GDM1 (cell line): Measurements from ENCODE around the gene CCNDBP1.
"Not testable (repeated sequence)": the region's sequence is repeated elsewhere in the genome, so short reads cannot be mapped to it uniquely, and the experiment has no call there.

Source experiments
- DNase-seq: peaks from one replicate; lab custom pipeline; 2025; lab: John Stamatoyannopoulos, UW

Gene CCNDBP1

DNA sequence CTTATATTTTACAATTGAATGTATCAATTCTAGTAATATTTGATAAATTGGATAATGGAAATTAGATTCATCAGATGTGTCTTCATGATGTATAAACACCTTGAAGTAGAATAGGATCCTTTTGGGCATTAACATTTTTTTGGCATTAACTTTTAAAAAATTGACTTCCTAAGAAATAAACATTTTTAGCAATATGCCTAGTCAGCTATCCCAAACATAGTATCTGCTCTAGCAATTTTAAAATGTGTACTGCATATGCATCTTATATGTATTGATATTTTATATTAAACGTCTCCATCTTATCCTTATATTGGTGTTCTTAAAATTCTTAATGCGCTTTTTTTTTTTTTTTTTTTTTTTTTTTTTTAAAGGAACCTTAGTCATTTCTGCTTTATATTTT, 8.5 kb downstream of the CCNDBP1 start:
- DNase-seq: no peak

DNA sequence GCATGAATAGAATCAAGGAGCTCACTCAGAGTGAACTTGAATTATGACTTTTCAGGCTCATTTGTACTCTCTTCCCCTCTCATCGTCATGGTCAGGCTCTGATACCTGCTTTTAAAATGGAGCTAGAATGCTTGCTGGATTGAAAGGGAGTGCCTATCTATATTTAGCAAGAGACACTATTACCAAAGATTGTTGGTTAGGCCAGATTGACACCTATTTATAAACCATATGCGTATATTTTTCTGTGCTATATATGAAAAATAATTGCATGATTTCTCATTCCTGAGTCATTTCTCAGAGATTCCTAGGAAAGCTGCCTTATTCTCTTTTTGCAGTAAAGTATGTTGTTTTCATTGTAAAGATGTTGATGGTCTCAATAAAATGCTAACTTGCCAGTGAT, 9.6 kb downstream of the CCNDBP1 start:
- DNase-seq: no peak

DNA sequence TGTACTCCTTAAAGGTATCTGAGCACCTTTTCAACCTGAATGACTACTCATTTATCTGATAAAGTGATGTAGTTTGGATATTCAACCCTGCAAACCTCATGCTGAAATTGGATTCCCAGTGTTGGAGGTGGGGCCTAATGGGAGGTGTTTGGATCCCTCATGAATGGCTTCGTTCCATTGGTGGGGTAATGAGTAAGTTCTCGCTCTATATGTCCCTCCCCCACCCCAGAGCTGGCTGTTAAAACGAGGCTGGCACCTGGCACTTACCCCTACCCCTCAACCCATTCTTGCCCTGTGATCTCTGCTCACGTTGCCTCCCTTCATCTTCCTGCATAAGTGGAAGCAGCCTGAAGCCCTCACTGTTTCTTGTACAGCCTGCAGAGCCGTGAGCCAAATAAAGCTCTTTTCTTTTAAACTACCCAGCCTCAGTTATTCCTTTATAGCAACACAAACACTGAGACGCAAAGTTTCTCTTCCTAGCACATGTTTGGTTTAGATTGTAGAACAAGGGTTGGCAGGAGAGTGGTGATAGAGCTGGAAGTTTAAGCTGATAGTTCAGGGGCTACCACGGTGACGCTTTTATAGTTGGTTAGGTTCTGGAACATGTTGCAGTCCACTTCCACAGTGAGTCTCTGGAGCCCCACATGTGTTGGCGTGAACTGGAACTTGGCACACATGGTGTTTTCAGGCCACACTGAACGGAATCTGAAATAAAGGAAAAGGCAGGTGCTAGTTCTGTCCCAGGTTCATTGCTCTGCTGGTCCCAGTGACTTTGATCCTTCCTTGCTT, 11.8 kb downstream of the CCNDBP1 start:
- DNase-seq: no peak

DNA sequence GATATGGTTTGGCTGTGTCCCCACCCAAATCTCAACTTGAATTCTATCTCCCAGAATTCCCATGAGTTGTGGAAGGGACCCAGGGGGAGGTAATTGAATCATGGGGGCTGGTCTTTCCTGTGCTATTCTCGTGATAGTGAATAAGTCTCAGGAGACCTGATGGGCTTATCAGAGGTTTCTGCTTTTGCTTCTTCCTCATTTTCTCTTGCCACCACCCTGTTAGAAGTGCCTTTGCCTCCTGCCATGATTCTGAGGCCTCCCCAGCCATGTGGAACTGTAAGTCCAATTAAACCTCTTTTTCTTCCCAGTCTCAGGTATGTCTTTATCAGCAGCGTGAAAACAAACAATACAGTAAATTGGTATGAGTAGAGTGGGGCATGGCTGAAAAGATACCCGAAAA, 12.6 kb downstream of the CCNDBP1 start:
- DNase-seq: not testable (repeated sequence)

DNA sequence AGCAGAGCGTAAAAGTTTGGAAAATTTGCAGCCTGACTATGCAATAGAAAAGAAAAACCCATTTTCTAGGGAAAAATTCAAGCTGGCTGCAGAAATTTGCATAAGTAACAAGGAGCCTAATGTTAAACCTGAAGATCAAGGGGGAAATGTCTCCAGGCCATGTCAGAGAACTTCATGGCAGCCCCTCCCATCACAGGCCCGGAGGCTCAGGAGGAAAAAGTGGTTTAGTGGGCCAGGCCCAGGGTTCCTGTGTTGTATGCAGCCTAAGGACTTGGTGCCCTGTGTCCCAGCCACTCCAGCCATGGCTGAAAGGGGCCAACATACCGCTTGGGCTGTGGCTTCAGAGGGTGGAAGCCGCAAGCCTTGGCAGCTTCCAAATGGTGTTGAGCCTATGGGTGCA, 13.4 kb downstream of the CCNDBP1 start:
- DNase-seq: not testable (repeated sequence)

DNA sequence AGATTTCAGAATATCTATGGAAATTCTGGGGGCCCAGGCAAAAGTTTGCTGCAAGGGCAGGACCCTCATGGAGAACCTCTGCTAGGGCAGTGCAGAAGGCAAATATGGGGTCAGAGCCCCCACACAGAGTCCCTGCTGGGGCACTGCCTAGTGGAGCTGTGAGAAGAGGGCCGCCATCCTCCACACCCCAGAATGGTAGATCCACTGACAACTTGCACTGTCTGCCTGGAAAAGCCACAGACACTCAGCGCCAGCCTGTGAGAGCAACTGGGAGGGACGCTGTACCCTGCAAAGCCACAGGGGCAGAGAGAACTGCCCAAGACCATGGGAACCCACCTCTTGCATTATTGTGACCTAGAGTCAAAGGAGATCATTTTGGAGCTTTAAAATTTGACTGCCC, 13.8 kb downstream of the CCNDBP1 start:
- DNase-seq: no peak

DNA sequence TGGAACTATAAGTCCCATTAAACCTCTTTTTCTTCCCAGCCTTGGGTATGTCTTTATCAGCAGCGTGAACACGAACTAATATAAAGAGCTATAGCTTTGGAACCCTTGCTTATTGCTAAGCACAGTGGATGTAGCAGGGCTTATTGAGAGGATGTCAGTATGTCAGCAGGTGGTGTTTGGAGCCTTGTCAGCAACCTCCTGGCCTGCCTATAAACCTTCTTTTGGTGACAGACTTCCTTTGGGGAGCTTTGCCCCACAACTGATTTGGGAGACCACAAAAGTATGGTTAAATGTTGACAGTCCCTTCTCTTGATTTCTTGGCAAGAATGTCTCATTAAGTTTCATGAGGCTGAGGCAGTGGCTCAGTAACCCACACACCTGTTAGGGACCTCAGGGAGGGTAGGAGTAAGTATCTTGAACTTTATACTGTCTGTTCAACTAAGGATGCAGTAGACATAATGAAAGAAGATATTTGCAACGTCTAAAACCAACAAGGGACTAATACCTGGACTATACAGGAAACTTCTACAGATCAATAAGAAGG, 14.8 kb downstream of the CCNDBP1 start:
- DNase-seq: no peak

DNA sequence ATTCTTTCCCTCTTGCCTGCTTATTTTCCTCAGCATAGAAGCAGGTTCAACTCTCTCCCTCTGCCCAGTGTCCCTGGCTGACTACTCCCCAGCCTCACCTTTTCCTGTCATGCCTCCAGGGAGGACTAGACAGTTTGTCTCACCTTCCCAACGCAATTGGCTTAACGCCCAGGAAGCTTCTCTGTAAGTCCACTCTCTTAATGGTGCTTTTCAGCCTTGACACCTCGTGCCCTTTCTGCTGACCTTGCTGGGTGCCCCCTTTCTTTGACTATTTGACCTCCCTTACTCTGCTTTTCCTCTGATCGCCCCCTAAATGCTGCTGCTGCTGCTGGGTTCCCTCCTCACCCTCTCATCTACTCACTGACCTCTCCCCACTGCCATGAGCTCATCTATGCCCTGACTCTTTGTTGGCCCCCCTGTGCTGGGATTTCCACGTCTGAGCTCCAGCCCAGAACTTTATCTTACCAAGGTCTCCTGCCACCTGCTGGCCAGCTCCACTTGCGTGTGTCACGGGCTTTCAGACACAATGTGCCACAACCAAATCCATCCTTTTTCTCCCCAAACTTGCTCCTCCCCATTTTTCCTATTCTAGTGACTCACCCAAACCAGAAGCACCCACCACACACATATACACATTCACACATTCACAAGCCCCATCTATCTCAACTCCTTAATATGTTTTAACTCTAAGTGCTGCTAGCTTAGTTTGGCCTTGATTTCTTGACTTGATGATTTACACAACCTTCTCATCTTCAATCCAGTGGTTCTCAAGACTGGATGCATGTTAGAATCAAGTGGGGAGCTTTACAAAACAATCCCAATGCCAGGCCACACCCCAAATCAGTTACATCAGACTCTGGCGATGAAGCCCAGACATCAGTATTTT, 19.1 kb downstream of the CCNDBP1 start:
- DNase-seq: no peak

DNA sequence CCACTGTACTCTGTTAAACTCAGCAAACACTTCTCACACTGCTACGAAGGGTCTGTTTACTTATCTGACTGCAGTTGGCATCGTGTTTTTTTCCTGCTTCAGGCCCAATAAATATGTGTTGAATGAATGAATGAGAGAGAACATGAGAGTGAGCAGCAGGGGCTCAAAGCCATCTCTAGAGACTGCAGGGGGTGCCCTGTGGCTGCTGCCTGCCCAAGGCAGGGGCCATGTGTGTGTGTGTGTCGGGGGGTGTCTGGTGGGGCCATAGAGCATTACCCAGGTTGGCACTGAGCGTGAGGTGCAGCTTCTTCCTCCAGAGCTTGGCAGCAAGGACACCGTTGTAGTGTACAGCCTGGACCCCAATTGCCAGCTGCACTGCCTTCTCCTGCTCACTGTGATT, 20.9 kb downstream of the CCNDBP1 start:
- DNase-seq: no peak

DNA sequence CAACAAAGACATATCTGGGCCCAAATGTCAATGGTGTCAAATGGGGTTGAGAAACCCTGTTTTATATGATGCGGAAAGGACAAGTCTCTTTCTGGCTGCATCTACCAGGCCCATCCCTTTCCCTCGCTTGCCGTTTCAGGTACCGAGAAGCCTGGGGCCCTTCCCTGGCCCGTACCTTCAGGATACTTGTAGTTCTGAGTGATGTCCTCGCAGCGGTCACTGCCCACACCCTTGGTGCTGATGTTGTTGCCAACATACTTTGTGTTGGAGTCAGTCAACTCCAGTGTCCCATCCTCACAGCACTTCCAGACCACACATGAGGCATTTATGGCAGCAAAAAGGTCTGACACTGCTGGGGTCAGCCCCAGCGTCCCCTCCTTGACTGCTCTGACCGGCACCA, 21.8 kb downstream of the CCNDBP1 start:
- DNase-seq: no peak

DNA sequence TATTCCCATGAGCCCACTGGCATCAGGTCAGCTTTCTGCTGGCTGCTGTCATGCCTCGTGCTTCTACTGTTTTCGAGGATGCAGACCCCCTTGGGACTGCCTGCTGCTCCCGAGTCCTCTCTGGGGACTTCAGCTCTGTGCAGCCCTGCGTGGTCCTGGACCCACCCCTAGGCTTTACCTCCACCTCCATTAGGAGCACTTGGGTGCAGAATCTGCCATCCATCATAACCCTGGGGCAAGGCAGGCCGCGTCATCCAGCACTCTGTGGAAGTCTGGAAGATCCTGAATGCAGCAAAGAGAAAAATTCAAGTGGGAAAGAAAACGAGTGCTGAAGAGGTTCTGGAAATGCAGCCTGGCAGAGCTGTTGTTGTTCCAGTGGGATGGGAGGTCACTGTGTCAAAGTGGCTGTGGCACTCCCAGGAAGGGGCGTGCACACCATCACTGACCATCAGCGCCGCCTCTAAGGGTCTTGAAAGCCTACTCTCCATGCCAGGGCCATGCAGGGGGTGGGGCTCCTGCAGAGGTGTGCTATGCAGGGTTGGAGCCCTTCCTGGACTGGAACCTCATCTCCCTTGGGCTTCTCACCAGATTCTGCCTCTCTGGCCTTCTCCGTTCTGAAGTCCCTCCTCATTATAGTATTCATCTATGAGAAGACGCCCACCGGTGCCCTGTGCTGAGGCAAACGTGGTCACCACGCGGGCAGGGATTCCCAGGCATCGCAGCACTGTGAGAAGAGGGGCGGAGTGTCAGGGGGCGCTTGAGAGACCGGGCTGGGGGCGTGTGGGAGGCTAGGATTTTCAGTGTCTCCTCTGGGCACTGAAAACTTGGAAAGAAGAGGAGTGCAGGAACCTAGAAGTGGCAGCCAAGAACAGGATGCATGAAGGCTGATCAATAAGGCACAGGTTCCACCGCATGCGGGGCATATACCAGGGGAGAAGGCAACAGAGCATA, 23.1 kb downstream of the CCNDBP1 start:
- DNase-seq: no peak

DNA sequence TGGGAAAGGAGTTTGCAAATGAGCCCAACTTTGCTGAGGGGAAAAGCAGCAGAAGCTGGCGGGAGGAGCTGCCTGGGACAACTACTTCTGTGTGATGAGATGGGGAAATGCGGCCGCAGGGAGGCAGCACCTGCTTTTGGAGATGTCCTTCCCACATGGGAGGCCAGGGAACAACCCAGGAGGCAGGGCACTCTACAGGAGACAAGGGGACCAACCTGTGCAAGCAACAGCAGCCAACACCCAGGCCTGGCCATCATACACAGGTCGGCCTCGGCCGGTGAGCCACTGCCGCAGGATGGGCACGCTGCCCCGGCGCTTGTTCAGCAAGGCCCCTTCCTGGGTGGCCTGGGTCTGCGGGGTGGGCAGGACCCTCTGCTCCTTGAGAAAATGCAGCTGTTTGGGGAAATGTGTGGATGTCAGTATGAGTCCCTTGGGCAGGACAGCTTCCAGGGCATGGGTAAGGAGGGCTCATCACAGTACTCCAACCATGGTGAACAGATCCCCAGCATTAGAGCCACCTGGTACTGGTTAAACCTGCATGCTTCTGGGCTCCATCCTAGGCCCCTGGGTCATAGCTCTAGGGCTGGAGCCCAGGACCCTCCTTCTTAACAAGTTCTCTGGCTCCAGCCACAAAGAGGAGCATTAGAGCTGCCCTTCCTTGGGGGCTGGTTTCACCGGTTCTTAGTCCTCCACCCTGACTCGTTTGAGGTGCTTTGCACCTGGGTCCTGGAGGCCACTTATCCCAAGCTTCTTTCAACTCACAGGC, 24.0 kb downstream of the CCNDBP1 start:
- no peak for DNase-seq

DNA sequence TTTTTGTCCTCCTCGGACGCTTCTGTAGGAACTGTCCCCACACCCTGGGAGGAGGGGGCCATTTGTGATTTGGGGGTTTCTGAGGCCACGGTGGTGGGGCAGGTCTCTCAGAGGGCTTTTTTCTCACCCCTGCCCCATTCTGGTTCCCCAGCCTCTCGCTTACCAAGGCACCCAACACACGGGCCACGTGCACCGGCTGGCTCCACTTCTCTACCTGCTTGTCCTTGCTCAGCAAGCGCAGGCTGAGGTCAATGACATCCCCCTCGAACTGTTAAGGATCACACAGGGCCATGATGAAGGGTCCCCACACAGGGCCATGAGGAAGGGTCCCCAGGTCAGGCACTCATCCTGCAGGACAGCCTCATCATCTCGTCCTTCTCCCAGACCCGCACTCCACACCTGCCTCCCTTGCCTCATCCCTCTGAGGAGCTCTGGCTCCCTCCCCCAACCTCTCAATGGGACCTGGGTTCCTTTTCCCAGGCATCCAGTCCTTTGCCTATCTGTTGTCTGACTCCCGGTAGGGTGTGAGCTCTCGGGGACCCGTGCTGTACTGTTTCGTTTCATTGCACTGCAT, 25.1 kb downstream of the CCNDBP1 start:
- no peak for DNase-seq

DNA sequence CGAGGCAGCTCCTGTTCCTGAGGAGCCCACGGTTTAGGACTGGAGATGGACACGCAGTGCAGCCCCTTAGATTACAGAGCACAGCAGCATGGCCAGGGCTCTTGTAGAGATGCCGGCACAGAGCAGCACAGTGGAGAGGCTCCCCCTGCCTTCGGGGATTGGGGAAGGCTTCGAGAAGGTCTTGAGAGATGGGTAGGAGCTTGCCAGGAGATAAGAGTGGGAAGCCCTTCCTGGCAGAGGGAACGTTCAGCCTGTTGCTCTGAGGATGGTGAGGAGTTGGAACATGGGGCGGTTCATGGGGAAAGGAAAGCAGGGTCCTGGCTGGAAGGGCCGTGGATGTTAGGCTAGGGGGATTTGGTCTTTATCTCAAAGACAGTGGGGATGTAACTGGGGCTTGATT, 25.6 kb downstream of the CCNDBP1 start:
- no peak for DNase-seq

DNA sequence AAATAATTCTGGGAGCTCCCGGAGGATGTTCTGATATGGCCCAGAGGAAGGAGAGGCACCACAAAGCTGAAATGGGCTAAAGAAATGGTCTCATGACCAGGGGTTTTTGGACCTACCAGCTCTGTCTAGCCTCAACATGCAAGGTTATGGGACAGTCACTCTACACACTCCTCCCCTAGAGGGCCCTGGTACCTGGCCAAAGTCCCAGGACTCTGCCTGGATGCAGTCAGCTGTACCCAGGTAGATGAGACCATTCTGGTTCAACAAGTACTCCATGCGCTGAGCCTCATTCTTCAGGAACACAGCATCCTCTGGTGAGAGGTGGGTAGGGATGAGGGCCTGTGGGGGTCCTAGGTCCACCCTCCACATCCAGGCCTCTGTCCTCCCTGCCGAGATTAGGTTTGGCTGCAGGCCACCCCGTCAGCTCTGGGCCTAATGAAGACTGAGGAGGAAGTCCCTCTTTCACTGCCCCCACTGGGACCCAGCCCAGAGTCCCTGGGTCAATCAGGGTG, 26.1 kb downstream of the CCNDBP1 start:
- no peak for DNase-seq

DNA sequence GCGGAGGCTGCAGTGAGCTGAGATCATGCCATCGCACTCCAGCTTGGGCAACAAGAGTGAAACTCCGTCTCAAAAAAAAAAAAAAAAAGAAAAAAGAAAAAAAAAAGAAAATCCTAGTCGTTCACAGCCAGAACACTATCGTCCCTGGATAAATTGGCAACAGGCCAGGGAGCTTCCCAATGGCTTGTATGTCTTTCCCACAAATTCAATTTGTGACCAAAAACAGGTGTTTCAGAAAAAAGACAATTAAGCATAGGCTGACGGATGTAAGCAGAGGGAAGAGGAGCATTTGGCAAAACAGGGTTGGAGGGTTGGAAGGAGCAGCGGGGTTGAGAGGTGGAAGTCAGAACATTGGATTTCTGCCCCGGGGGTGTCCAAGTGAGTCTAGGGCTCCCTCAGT, 27.1 kb downstream of the CCNDBP1 start:
- no peak for DNase-seq

DNA sequence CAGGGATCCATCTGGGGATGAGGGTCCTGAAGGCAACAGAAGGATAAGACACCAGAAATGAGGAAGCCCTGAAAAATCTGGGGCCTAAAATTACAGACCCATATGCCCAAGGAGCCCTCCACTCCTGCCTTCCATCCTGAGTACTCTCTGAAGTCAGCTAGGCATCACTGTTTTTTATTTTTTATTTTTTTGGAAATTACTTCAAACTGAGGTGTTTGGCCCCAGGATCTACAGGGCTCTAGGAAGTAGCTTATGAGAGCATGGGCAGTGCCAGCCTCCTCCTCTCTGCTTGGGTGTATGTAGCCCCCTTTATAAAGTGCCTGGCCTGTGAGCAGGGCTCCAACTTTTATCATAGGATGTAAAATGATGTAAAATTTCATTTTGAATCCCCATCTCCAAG, 27.7 kb downstream of the CCNDBP1 start:
- DNase-seq: no peak

DNA sequence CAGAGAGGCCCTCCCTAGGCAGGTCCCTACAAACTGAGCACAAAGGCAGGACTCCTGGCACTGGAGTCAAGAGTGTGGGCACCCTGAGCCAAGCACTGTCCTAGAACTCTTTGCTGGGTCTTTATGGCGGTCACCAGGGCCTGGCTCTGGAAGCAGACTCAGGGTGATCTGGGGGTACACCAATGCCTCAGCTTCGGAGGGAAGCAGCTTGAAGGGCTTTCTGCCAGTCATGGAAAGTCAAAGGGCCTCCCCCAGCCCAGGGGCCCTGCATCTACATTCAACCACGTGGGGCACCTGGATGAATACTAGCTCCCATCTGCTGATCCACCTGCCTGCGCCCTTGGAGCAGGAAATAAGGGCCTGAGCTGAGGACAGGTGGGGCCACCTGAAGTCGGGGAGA, 28.3 kb downstream of the CCNDBP1 start:
- no peak for DNase-seq

DNA sequence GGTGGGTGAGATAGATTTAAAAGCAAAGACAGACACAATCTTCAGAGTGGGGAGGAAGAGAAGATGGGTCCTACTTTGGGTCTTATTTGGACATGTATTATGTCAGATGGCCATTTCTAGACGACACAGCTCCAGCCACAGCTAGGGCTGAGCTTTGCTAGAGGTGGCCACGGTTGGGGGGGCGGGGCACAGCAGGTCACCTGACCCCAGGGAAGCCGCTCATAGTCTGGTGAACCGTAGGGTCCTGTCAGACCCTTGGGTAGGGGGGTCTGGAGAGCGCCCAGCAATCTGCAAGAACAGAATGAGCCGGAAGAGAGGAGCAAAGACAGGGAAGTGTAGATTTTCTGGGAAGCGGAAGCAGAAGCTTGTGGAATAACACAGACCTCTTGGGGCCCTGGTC, 29.0 kb downstream of the CCNDBP1 start:
- DNase-seq: no peak

DNA sequence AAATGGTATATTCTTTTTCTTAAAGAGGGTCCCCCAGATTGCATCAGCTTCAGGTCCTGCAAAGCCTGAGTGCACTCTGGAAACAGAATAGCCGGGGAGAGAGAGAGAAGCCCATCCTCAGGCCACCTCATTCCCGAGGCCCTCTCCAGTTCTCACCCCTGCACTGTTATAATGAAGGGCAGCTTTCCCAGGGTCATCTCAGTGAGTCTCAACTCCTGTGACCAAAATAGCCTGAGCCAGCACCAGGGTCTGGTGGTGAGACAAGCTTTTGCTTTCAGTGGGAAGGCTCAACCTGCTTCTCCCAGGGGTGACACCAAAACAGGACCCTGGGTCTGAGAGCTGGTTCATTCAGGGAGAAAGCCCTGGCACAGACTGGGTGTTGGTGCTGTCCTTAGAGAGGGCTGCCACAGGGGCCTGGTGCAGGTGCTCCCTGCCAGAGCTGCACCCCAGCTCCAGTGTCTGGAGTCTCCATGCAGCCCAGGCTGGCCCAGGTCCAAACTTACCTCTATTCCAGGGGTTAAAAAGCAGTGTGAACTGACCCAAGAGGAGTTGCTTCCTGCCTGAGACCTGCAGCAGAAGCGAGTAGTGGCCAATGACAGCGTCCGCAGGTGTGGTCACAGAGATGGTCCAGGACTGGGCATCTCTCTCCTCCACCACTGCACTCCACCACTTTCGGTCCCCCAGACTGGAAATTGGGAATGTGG, 29.5 kb downstream of the CCNDBP1 start:
- DNase-seq: no peak
